B cell (primary cell): ENCODE measurements around the gene RNPEP.

Experiments used
- CTCF ChIP-seq: fragments of 200-600 bp; IDR thresholded peaks from one replicate; pipeline ENCODE4 v1.8.0; 2022; ENCODE audit warnings: antibody characterized with exemption, mild to moderate bottlenecking
- EZH2 ChIP-seq: IDR thresholded peaks from 2 replicates; pipeline ENCODE4 v1.6.1; 2012; ENCODE audit warnings: borderline replicate concordance, low read depth, mild to moderate bottlenecking, moderate library complexity, low read length; ENCODE audit not compliant: insufficient read depth, poor library complexity, severe bottlenecking

GRCh38 chr1:201989354-201990128 is 7.1 kb downstream of the RNPEP start:
- TF ChIP-seq CTCF (no peak), EZH2 (no peak)
